ENCODE data around the gene CAMKMT. TPM values are rescaled to one million over a fixed set of nuclear protein-coding genes. Genes with fewer than 3 reads are reported as not detected.

Gene CAMKMT
- total RNA-seq, 4 donors from 2014 or later: 7.6 to 16.2 (median 9.4) TPM

DNA sequence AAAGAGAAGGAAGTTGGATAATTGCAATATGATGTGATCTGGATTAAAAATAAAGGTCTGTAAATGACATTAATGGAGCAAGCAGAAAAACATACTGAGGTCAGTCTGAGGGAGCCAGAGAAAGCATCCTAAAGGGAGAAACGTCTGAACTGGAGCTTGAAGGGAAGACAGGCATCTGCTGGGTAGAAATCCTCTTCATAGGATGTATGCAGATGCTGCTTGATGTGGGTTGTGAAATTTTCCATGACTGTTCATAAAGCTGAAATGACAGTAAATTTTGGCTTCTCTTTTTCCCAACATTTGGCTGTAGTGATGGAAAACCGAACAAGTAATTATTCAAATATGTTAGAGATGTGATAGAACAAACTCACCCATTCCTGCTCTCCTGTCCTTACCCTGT lies 287.6 kb downstream of the CAMKMT start:
- TF ChIP-seq CTCF (IDR thresholded peaks at IDR 0.05): no peak
- no peak for DNase-seq (ENCODE audit: low spot score)
- no peak for ATAC-seq (ENCODE audit: low FRiP score)

DNA sequence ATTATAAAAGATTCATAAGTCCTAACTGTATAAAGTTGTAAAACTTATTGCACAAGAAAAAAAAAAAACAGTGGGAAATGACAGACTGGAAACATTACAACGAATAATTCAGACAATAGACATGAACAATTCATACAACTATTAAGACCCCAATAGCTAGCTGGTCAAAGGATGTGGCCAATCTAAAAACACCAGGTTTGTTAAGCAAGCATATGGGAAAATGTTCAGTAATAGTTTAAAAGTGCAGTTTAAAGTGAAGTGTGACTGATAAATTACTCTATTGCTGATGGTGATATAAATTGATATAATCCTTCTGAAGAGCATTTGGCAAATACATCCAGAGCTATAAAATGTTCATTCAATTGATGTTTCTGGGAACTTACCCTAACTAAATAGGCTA lies 289.0 kb downstream of the CAMKMT start:
- no peak for DNase-seq (ENCODE audit: low spot score)
- no peak for ATAC-seq (ENCODE audit: low FRiP score)
- no peak for TF ChIP-seq CTCF (IDR thresholded peaks at IDR 0.05)

DNA sequence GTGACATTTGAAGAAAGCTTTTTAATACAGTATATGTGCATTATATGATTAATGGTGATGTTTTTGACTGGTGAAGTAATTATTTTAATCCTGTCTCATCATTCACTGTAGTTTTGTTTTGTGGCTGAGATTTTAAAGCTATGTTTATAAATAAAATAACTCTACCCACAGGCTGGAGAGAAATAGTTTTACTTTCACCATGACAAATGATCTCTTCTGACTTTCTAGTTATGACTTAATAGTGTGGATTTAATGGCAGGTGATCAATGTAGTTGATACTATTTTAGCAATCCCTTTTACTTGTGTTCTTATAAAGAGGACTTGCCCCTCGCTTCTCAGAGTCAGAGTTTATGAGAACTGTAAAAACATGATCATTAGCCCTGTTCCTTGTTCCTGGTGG lies 290.2 kb downstream of the CAMKMT start:
- DNase-seq (ENCODE audit: low spot score) (no peak), ATAC-seq (ENCODE audit: low FRiP score) (no peak)
- TF ChIP-seq CTCF (IDR thresholded peaks at IDR 0.05): no peak

- no peak for DNase-seq (ENCODE audit: low spot score)
- no peak for ATAC-seq (ENCODE audit: low FRiP score)
- no peak for TF ChIP-seq CTCF (IDR thresholded peaks at IDR 0.05)
Observed at GRCh38 chr2:44652701-44653100, 291.0 kb downstream of the CAMKMT start.

DNA sequence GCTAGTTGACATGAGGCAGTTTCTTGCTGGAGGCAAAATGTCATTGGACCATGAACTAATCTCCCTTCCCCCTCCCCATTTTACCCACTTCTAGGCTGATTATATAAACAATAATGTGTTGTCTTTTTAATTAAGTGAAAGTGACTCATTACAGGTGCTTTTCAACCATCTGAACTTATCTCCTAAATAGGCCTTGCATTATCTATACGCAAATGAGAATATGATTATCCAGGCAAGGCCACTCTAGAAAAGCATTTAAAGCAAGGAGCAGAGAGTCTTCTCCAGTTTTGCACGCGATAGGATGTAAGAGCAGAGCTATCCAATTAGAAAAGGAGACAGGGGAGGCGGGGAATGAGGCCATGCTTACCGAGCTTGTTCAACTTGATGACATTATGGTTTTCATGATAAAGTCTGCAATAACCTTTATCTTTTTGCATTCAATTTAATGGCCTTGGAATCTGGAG lies 293.7 kb downstream of the CAMKMT start:
- no peak for TF ChIP-seq CTCF (IDR thresholded peaks at IDR 0.05)
- ATAC-seq (ENCODE audit: low FRiP score): no peak
- no peak for DNase-seq (ENCODE audit: low spot score)

DNA sequence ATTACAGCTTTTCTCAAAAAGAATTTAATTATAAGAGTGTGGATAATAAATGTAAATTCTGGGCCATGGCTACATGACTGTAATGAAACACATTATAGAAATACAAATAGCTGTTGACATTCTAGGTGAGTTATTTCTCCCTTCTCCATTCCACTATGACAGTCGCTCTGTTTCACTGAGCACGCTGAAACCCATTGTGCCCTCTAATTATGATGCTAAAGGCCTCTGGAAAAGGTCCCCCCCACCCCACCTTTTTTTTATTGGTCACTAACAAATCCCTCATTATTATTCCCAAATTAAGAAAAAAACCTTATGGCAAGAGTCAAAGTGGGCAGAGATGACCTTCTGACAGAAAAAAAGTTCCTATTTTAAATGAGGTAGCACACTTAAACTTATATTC lies 294.7 kb downstream of the CAMKMT start:
- TF ChIP-seq CTCF (IDR thresholded peaks at IDR 0.05): no peak
- ATAC-seq (ENCODE audit: low FRiP score) (no peak), DNase-seq (ENCODE audit: low spot score) (no peak)

GRCh38 chr2:44663471-44664073 lies 301.8 kb downstream of the CAMKMT start:
- ATAC-seq (ENCODE audit: low FRiP score) (no peak), DNase-seq (ENCODE audit: low spot score) (no peak)
- TF ChIP-seq CTCF (IDR thresholded peaks at IDR 0.05): no peak
